MM.1S (cell line): ENCODE data around the gene DAB2IP.
"Not testable (repeated sequence)": the region's sequence is repeated elsewhere in the genome, so short reads cannot be mapped to it uniquely, and the experiment has no call there.

Experiments used
- DNase-seq: peaks from one replicate; pipeline ENCODE4 v3.0.0-alpha.2; 2015
- H2AFZ ChIP-seq: fragments of 300-600 bp; sonication (generic); 2 replicates; pipeline ENCODE4 v1.6.0; 2016; ENCODE audit warnings: antibody characterized with exemption, low read length
- H3F3A ChIP-seq: fragments of 300-600 bp; sonication (generic); 2 replicates; pipeline ENCODE4 v1.6.1; 2016; ENCODE audit warnings: mild to moderate bottlenecking, antibody characterized with exemption, low read length, moderate library complexity, mixed read lengths; ENCODE audit not compliant: insufficient read depth
- H3K27ac ChIP-seq: fragments of 300-600 bp; sonication (generic); 2 replicates; pipeline ENCODE4 v1.5.1; 2016; ENCODE audit warnings: mild to moderate bottlenecking, low read length
- H3K27me3 ChIP-seq: fragments of 300-600 bp; sonication (generic); replicated peaks from 2 replicates; pipeline ENCODE4 v1.6.0; 2016; ENCODE audit warnings: low read length; ENCODE audit not compliant: insufficient read depth
- H3K36me3 ChIP-seq: fragments of 300-600 bp; sonication (generic); replicated peaks from 2 replicates; pipeline ENCODE4 v1.6.1; 2016; ENCODE audit warnings: mild to moderate bottlenecking, low read length, mixed read lengths; ENCODE audit not compliant: insufficient read depth
- H3K4me1 ChIP-seq: fragments of 300-600 bp; sonication (generic); 2 replicates; pipeline ENCODE4 v1.6.1; 2016; ENCODE audit warnings: low read length, mixed read lengths
- H3K4me2 ChIP-seq: fragments of 300-600 bp; sonication (generic); 2 replicates; pipeline ENCODE4 v1.6.0; 2016; ENCODE audit warnings: low read depth, low read length
- H3K4me3 ChIP-seq: fragments of 300-600 bp; sonication (generic); 2 replicates; pipeline ENCODE4 v1.5.1; 2016; ENCODE audit warnings: low read length, mixed read lengths
- H3K79me2 ChIP-seq: fragments of 300-600 bp; sonication (generic); 2 replicates; pipeline ENCODE4 v1.6.1; 2016; ENCODE audit warnings: mixed run types, low read length, mixed read lengths
- H3K9ac ChIP-seq: fragments of 300-600 bp; sonication (generic); 2 replicates; pipeline ENCODE4 v1.6.1; 2016; ENCODE audit warnings: low read length, mixed read lengths
- H3K9me2 ChIP-seq: fragments of 300-600 bp; sonication (generic); replicated peaks from 2 replicates; pipeline ENCODE4 v1.6.1; 2016; ENCODE audit warnings: mild to moderate bottlenecking, low read length, mixed read lengths; ENCODE audit not compliant: insufficient read depth
- H3K9me3 ChIP-seq: fragments of 300-600 bp; sonication (generic); replicated peaks from 2 replicates; pipeline ENCODE4 v1.6.1; 2016; ENCODE audit warnings: mild to moderate bottlenecking, low read length, mixed read lengths; ENCODE audit not compliant: insufficient read depth
- H4K20me1 ChIP-seq: fragments of 300-600 bp; sonication (generic); 2 replicates; pipeline ENCODE4 v1.6.1; 2016; ENCODE audit warnings: mild to moderate bottlenecking, low read length, moderate library complexity, mixed read lengths; ENCODE audit not compliant: insufficient read depth
- EZH2 ChIP-seq: fragments of 300-600 bp; sonication (generic); optimal IDR thresholded peaks from 2 replicates; pipeline ENCODE3; 2017; ENCODE audit warnings: low read depth, mild to moderate bottlenecking, antibody characterized with exemption, low read length, mixed read lengths
- EZH2phosphoT487 ChIP-seq: fragments of 300-600 bp; sonication (generic); IDR thresholded peaks from 2 replicates; pipeline ENCODE4 v1.6.1; 2018; ENCODE audit warnings: antibody characterized with exemption, low read length
- TF ChIP-seq, protein P1 (sequence below): fragments of 300-600 bp; sonication (generic); IDR thresholded peaks from 2 replicates; pipeline ENCODE4 v1.5.1; 2016; ENCODE audit warnings: antibody characterized with exemption, low read length, mixed read lengths

The DAB2IP gene

DNA sequence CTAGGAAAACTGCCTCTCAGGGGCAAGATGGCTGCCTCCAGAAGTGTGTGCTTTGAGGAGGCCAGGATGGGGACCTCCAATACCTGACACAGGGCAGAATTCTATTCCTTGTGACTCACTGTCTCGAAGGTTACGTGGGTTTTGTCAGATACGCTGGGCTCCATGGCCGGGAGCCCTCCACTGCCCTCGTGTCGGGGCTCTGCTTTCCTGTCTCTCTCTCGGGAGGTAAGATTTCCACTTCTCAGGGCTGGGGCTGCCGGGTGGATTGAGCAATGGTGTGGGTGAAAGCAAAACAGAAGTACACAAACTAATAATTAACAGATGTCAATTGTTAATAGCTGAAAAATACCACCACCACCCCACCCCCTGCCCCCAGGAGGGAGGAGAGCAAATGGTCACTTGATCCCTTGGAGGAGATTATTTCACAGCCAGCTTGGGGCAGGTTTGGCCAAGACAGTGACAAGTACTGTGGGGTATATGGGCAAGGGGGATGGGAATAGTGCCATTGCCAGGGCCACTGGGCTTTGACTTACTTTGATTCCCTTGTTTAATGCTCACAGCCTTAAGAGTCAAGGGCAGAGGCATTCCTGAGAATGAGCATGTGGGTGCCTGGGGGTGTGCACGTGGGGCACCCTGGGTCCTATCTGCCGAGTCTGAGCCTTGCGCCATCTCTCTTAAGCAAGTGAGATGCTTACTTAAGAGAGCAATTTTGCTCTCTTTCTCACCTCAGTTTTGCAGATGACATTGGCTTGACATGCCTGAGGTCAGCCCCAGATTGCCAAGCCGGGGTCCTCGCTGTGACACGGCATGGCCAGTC is 28.8 kb upstream of the DAB2IP start:
- H3K4me1 ChIP-seq = no peaks in the 10 kb centered on the region
- no peak overlapping the region for H3K4me3 ChIP-seq
- H3K27ac ChIP-seq = no peak overlapping the region
- TF ChIP-seq, protein P1, sequence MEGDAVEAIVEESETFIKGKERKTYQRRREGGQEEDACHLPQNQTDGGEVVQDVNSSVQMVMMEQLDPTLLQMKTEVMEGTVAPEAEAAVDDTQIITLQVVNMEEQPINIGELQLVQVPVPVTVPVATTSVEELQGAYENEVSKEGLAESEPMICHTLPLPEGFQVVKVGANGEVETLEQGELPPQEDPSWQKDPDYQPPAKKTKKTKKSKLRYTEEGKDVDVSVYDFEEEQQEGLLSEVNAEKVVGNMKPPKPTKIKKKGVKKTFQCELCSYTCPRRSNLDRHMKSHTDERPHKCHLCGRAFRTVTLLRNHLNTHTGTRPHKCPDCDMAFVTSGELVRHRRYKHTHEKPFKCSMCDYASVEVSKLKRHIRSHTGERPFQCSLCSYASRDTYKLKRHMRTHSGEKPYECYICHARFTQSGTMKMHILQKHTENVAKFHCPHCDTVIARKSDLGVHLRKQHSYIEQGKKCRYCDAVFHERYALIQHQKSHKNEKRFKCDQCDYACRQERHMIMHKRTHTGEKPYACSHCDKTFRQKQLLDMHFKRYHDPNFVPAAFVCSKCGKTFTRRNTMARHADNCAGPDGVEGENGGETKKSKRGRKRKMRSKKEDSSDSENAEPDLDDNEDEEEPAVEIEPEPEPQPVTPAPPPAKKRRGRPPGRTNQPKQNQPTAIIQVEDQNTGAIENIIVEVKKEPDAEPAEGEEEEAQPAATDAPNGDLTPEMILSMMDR = no peak
- no peak for TF ChIP-seq EZH2
- TF ChIP-seq EZH2phosphoT487 = no peak
- H3K9ac ChIP-seq = no peak overlapping the region
- no peaks in the 10 kb centered on the region for H3K9me3 ChIP-seq
- H3K27me3 ChIP-seq = no peaks in the 10 kb centered on the region
- H3K79me2 ChIP-seq = no peaks in the 10 kb centered on the region
- H2AFZ ChIP-seq = no peak overlapping the region
- DNase-seq = no peak
- H3F3A ChIP-seq = no peaks in the 10 kb centered on the region
- H3K36me3 ChIP-seq = no peaks in the 10 kb centered on the region
- H3K4me2 ChIP-seq = no peak overlapping the region
- no peaks in the 10 kb centered on the region for H4K20me1 ChIP-seq
- H3K9me2 ChIP-seq = no peaks in the 10 kb centered on the region

DNA sequence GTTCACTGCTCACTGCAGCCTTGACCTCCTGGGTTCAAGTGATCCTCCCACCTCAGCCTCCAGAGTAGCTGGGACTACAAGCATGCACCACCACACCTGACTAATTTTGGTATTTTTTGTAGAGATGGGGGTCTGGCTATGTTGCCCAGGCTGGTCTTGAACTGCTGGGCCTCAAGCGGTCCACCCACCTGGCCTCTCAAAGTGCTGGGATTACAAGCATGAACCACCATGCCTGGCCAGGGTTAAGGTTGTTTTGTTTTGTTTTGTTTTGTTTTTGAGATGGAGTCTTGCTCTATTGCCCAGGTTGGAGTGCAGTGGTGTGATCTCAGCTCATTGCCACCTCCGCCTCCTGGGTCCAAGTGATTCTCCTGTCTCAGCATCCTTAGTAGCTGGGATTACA is 28.0 kb upstream of the DAB2IP start:
- H3K4me3 ChIP-seq, H3K9me3 ChIP-seq, H3F3A ChIP-seq, H3K4me1 ChIP-seq, H4K20me1 ChIP-seq, H3K36me3 ChIP-seq, H3K9ac ChIP-seq, H2AFZ ChIP-seq, DNase-seq, H3K27me3 ChIP-seq, H3K27ac ChIP-seq, H3K9me2 ChIP-seq, H3K79me2 ChIP-seq, H3K4me2 ChIP-seq: not testable (repeated sequence)

DNA sequence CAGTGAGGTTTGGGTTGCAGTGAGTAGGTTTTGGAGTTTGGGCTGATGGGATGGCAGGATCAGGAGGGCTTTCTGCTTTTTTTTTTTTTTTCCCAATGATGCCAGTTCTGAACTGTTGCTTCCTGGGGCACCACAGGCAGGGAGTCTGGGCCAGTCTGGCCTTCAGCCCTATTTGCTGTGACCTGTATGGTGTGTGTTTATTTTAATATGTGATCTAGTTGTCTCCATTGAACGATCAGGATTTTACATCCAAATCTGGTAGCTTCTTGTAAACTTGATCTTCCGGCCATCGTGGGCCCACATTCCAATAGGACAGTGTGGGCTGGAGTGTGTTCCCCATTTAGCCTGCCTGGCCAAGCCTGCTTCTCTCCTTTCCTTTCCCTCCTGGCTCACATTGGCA is 25.8 kb upstream of the DAB2IP start:
- H3K36me3 ChIP-seq = no peaks in the 10 kb centered on the region
- H3K4me3 ChIP-seq = no peak overlapping the region
- no peak for DNase-seq
- no peaks in the 10 kb centered on the region for H3K9me2 ChIP-seq
- H4K20me1 ChIP-seq = no peaks in the 10 kb centered on the region
- no peaks in the 10 kb centered on the region for H3K79me2 ChIP-seq
- no peaks in the 10 kb centered on the region for H3K4me1 ChIP-seq
- H3K9ac ChIP-seq = no peak overlapping the region
- no peak overlapping the region for H3K27ac ChIP-seq
- no peaks in the 10 kb centered on the region for H3K27me3 ChIP-seq
- no peaks in the 10 kb centered on the region for H3K9me3 ChIP-seq
- H3K4me2 ChIP-seq = no peak overlapping the region
- H2AFZ ChIP-seq = no peak overlapping the region
- H3F3A ChIP-seq = no peaks in the 10 kb centered on the region
- TF ChIP-seq EZH2 = no peak
- TF ChIP-seq, protein P1 = no peak

DNA sequence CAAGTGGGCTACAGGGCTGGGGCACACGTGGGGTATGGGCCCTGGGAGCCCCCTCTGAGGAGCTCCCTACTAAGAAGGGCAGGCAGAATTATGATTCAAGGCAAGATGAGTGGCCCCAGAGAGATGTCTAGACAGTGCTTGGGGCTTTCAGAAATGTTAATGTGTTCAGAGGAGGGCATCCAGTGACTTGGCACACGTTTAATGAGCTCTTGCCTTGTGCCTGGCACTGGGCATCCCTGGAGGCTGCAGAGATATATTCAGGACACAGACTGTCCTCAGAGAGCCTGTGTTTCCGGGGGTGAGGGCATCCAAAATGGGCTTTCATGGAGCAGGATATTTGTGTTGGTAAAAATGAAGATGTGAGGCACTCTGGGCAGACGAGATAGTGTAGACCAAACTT is 25.4 kb upstream of the DAB2IP start:
- H3K9ac ChIP-seq = no peak overlapping the region
- no peaks in the 10 kb centered on the region for H3K4me1 ChIP-seq
- DNase-seq = no peak
- no peaks in the 10 kb centered on the region for H4K20me1 ChIP-seq
- H3K4me3 ChIP-seq = no peak overlapping the region
- H3K9me3 ChIP-seq = no peaks in the 10 kb centered on the region
- H2AFZ ChIP-seq = no peak overlapping the region
- H3K9me2 ChIP-seq = no peaks in the 10 kb centered on the region
- no peak overlapping the region for H3K27ac ChIP-seq
- TF ChIP-seq EZH2phosphoT487 = no peak
- TF ChIP-seq, protein P1 = no peak
- no peak for TF ChIP-seq EZH2
- no peak overlapping the region for H3K4me2 ChIP-seq
- H3K36me3 ChIP-seq = no peaks in the 10 kb centered on the region
- no peaks in the 10 kb centered on the region for H3K79me2 ChIP-seq
- H3K27me3 ChIP-seq = no peaks in the 10 kb centered on the region
- H3F3A ChIP-seq = no peaks in the 10 kb centered on the region
